NCI-H524 (cell line): ENCODE data around the gene LNX2.
A peak's percentile ranks its signal among the peaks of the same experiment; 100 is the strongest.
"Not testable (repeated sequence)": the region's sequence is repeated elsewhere in the genome, so short reads cannot be mapped to it uniquely, and the experiment has no call there.

Experiments
- DNase-seq, 2 experiments: peaks; one replicate each; lab custom pipeline; 2025; lab: John Stamatoyannopoulos, UW

LNX2 gene

DNA sequence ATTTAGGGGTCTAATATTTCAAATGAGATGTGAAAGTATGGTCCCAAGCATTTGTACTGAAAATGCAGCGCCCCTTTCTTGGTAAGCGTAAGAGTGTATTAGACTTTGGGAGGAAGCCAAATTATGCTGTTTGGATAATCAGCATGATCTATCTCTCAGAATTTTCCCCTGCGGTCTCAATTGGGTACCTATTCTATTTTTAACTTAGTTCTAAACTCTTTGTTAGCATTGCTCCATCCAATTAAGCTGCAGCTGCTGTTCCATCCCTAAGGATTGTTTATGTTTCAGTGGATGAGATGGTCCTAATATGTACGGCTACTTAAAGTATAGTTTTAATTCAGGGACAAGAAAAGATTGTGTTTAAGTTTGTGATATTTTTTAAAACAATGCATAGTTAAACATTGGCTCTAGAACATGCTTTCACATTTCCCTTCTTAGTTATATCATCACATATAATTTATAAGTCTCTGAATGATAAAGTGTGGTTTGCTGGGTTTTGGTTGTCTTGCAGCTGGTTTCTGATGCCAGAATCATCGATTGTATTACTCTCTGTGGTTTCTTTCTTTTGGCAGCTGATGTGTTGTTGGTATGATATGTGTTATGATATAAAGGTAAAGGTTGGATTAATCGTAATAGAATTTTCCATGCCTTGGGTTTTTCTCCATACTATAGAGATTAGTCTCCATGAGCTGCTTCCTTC is 16.4 kb upstream of the LNX2 start:
- no peak for DNase-seq

GRCh38 chr13:27635266-27635665 is 14.9 kb upstream of the LNX2 start:
- no peak for DNase-seq

GRCh38 chr13:27634791-27635190 is 14.5 kb upstream of the LNX2 start:
- DNase-seq: no peak

DNA sequence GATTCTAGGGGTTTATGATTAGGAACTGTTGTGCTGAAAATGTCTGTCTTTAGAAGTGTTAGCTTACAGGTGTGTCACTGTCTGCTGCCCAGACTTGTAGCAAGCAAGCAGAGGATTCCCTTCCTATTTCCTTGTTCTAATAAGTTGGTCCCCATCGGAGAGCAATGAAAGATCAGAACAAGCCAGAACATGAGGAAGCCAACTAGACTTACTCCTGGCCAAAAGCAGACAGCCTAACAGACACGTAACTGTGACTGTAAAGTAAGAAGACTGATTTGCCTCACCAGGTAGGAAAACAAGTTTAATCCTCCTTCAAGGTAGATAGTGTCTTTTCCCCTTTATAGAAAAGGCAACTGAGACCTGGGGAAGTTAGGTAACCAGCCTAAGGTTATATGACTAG is 13.9 kb upstream of the LNX2 start:
- DNase-seq: no peak

DNA sequence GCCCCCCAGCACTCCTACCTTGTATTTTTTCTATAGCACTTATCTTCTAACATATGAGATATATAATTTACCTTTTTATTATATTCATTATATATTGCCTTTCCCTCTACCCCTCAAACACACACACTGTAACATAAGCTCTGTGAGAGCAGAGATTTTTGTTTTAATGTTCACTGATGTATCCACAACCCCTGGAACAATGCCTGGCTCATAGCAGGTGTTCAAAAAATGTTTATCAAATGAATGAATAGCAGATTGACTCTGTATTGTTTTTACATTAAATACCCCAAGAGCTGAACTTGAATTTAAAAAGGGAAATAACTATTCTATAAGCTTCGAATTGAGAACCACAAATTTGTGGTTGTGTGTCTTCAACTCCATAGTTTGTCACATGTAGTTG is 12.3 kb upstream of the LNX2 start:
- no peak for DNase-seq

DNA sequence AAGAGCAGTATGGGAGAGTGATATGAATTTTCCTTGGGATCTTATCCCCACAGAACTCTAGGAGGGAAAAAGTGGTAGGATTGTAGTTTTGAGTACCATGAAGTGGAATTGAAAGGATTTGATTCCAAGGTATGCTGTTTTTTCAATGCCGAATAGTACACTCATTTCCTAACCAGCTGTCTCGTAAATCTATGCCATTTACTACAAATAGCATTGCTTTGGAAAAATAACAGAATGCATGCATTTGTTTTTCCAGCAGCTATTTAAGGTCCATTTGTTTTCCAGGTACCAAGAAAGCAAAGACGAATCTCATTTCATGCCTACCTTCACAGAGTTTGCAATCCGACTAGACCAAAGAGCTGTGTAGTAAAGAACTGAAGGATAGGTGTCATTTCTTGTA is 11.9 kb upstream of the LNX2 start:
- no peak for DNase-seq

DNA sequence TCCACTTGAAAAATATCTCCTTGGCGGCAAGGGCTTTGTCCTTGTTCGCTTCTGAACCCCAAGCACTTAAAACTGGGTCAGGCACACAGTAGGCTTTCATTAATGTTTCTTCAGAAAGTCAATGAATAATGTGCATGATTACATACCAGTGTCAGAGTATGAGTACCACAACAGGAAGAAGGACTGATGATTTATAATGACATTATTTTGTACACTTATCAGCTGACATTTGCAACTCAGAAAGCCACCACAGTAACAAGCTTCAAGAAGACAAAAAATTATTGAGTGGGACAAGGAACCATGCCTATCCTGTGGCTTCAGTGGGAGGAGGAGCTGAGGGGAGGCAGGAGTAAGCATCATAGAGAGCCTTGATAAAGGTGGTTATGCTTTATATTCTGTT is 11.3 kb upstream of the LNX2 start:
- DNase-seq: no peak

DNA sequence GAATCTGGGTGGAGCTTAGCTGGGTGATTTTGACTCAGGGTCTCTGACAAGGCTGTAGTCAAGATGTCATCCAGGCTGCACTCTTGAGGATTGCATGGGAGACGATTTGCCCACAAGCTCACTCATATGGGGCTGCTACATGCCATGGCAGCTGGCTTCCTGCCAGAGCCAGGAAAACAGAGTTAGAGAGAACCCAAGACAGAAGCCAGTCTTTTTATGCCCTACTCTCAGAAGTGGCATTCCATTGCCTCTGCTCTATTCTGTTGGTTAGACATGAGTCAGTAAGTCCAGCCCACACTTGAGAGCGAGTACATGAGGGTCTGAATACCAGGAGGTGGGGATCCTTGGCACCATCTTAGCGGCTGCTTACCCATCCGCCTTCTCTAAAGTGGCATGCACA is 10.8 kb upstream of the LNX2 start:
- DNase-seq: no peak

GRCh38 chr13:27628766-27629165 is 8.4 kb upstream of the LNX2 start:
- DNase-seq: not testable (repeated sequence)

DNA sequence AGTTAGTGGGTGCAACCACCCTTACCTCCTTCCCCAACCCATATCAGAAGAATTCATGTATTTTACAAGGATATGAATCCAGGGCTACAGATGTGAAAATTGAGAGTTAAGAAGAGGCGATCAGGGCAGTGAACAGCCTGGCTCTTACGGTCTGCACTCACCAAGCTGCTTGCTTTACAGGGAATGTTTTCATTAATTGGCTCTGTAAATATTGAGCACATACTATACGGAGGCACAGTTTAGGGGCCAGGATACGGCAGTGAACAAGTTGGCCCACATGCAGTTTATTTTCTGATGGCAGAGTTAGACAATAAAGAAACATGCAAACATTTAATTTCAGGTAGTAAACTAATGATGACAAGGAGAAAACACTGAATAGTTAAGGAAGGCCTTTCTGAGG is 7.8 kb upstream of the LNX2 start:
- no peak for DNase-seq

DNA sequence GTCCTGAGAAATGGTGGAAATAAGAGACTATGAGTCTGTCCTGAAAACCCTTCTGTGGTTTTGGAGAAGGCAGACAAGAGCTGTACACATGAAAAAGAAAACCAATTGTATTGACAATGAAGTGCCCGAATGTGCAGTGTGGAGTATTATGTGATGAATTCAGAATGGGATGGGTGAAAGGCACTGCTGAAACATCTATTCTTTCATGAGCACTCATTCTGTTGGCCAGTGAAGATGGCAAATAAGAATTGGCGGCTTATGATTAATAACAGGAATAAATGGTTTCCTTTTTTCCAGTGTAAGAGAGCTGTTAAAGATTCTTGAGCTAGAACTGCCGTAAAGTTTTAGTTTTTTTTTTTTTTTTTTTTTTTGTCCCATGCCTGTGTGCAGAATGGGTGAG is 7.1 kb upstream of the LNX2 start:
- DNase-seq: no peak

DNA sequence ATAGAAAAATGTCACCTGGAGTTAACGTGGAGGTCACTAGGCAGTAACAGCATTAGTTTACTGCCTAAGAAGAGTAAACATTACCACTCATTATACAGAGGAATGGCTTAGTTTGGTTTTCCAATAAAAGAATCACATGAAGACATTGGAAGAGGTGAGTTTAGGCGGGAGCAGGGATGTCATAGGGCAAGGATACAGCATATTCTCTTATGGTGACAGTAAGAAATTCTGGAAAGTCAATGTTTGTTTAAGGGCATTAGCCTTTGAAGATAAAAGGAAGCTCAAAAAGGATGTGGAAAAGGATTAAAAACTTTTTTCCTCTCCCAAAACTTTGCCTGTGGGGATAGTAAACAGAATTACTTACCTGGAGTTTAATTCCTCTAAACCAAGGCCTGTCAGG is 5.5 kb upstream of the LNX2 start:
- no peak for DNase-seq

DNA sequence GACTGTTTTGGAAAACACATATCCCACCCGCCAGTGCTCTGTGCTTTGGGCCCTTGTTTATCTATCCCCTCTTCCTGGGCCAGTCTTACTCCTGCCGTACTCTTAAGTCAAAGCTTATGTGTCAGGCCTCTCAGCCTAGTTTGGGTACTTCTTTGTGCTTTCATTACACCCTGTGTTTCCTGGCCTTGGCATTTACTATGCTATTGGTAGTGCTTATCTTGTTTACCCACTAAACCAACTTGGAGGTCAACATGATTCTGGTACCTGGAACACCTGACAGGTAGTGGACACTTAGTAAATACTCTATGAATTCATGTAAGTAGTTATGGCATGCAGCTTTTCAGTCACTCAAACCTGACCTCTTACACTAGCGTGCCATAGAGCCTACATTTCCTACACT is 3.7 kb upstream of the LNX2 start:
- DNase-seq: no peak

DNA sequence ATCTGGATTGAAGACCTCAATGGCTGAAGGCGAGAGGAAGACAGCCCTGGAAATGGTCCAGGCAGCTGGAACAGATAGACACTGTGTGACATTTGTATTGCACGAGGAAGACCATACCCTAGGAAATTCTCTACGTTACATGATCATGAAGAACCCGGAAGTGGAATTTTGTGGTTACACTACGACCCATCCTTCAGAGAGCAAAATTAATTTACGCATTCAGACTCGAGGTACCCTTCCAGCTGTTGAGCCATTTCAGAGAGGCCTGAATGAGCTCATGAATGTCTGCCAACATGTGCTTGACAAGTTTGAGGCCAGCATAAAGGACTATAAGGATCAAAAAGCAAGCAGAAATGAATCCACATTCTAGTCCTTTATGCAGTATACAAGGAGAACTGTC is 2.6 kb upstream of the LNX2 start:
- DNase-seq: no peak

DNA sequence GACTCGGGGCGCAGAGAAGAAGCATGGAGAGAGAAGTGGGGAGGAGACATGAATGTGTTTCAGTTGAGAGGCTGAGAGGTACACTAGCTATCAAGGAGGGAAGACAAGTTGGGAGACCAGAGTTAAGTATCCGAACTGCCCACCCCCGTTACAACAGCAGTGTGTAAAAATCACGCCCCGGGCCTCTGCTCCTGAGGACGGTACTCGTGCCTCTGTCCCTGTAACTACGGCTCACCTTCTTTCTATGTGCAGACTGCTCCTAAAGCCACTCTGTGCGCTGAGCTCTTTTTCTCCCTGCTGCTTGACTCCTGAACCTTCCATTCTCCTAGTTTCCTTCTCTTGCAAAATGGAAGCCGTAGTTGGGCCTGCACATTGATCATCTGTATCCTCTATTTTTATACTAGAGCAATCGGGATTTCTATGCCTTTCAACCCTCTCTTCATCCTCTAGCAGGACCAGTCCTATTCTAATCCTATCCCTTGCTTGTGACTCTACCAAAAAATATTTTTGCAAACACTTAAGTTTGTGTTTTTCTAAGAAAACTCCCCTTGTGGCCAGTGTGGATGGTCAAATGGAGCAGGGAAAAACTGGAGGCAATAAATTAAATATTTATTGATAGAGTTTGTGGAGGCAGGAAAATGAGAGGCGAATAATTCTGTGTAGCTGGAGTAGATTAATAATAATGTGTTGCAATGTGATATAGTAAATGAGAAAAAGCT is 1.9 kb upstream of the LNX2 start:
- DNase-seq: peak; percentile 49 to 57

DNA sequence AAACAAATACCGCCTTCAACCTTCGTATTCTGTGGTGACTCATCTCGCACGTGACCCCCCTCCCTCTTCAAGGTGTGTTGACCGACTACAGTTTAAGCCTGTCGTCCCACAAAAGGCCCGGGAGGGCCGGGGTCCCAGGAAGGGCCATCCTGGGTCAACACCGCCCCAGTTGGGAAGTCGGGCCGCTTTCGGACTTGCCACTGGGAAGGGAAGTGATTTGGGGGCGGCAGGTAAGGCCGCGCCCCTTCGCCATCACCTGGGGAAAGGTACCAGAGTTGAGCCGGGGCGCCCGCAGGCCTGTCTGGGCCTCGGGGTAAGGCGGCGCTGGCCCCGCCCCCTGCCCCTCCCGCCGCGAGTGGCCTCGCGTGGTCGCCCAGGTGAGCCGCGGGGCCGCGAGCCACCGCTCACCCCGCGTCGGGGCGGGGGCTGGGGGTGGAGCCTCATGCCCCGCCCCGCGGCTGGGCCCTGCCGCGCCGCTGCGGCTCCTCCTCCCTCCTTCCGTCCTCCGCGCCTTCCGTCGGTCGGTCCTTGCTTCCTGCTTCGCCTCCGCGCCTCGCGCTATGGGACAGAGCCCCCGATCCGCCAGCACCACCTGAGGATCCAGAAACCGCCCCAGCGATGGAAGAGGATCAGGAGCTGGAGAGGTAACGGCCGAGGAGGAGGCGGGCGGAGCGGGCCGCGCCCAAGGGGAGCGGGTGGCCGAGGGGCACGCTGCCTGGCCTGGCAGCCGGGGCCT is 1.2 kb upstream of the LNX2 start, which contains the start of gene POLR1D:
Gene POLR1D, plus strand, starts transcription at position 527 of the 736 bp plus-strand sequence. Its CDS starts 92 bp downstream, at position 619.
- DNase-seq: peak; percentile 72 to 88

GRCh38 chr13:27621116-27621365 is 712 bp upstream of the LNX2 start:
- DNase-seq: no peak

DNA sequence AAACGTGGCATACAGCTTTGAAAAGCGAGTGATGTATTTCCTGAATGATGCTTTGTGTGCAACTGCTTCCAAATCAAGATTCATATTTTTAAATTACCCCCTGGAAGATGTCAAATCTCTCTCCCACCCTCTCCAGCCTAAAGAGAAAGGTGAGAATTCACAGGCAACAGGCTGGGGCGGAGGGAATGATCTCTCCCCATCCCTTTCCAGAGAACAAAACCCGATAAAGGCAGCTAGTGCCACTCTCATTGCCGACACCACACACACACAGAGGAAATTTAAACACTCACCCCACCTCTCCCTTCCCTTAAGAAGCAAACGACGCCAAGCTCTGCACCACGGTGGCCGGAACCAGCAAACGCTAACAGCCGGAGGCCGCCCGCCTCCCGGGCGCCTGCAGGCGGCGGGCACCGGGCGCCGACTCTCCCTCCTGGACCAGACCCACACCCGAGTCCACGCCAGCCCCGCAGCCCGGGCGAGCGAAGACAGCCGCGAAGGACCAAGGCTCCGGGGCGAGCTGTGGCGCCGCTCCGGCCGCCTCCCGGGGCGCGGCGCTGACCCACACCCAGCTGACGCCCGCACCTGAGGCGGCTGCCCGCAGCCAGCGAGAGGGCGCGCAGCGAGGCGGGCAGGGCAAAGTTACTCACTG is 477 bp downstream of the LNX2 start:
- DNase-seq: peak; percentile 14 to 61

DNA sequence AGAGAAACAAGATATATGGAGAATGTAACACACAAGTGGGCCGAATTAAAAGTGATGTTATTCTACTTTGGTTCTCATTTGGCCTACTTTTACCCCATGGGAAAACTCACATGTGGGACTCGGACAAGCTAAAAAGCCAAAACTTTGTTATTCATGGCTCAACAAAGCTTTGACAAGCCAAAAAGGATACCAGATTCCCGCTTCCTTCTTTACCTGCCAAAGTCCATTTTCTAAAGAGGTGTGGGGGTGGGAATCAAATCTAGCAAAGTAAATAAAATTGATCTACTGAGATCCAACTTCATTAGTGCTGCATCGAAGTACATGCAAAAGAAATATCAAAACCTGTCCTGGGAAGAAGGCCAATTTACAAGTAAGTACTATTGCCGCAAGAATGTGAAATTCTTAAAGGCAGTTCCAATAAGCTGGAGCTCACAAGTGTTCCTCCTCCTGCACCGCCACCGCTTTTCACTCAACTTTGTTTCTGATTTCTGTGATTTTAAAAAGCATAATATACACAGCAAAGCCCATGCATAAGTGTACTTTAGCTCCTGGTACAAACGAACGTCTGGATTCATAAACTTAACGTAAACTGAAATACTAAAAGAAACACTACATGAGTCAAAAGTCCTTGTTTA is 1.1 kb downstream of the LNX2 start:
- DNase-seq: no peak

DNA sequence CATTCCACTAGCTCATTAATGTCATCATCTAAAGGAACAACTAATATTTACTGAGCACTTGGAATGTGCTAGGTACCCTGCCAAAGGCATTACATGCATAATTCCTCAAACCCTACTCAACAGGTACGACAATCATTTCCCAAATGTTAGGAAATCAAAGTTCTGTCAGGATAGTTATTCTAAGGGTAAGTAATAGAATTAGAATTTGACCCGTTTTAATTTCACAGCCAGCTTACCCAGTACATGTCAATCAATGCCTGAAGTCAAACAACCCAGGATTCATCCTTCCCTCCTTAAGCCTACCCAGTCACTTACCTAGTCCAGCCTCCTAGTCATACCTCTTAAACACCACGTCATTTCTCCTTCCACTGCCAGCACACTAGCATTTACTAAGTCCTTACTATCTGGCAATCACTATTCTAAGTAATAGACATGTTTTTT is 2.4 kb downstream of the LNX2 start:
- DNase-seq: no peak

DNA sequence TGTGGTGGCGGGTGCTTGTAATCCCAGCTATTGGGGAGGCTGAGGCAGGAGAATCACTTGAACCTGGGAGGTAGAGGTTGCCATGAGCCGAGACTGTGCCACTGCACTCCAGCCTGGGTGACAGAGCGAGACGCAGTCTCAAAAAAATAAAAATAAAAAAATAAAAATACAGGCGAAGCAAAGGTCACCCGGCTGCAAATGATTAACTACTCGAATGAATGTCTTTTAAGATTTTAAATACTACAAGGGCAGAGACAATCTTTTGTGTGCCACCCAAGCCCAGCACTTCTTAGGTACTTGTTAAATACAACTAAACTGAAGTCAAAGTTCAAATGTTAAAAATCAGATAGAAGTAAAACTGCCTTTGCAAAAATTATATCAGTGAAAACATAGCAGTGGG is 6.7 kb downstream of the LNX2 start:
- DNase-seq: no peak

DNA sequence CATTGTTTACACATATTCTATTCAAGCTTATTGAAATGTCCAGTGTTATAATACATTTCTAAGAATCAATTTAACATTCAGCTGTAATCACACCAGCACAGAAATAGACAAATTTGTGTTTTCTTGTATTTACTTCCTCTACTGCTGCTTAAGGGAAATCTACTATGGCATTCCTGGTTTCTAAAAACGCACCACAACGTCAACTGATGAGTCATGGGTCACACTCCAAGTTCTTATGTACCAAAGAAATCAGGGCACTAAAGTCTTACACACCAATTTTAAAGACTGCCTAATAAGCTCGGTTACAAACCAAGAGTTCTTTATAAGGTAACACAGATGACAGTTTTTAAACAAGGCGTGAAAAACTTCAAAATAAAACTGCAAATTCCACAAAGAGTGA is 13.2 kb downstream of the LNX2 start:
- no peak for DNase-seq
